B cell (primary cell): ENCODE measurements around the gene EHD1.

Experiments
- EZH2 ChIP-seq: IDR thresholded peaks from 2 replicates; pipeline ENCODE4 v1.6.1; 2012; ENCODE audit warnings: borderline replicate concordance, low read depth, mild to moderate bottlenecking, moderate library complexity, low read length; ENCODE audit not compliant: insufficient read depth, poor library complexity, severe bottlenecking
- TF ChIP-seq, protein P1 (sequence below): fragments of 200-600 bp; IDR thresholded peaks from one replicate; pipeline ENCODE4 v1.8.0; 2022; ENCODE audit warnings: antibody characterized with exemption, mild to moderate bottlenecking

DNA sequence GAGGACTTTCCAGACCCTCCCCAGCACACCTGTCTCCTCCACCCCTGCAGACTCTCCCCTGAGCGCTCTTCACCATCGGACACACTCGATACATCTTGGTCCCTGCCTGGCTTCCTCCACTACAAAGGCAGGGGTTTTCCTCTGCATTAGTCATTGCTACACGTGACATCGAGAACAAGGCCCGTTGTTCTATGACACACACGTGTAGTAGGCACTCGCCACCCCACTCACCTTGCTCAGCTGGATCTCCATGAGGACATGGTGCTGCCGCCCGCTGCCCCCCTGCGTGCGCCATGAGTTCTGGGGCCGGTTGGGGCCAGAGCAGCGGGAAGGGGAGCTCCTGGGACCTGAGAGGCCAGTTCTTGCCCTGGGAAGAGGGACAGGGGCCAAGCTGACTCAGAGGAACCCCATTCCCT lies 21.9 kb upstream of the EHD1 start:
- TF ChIP-seq, protein P1, sequence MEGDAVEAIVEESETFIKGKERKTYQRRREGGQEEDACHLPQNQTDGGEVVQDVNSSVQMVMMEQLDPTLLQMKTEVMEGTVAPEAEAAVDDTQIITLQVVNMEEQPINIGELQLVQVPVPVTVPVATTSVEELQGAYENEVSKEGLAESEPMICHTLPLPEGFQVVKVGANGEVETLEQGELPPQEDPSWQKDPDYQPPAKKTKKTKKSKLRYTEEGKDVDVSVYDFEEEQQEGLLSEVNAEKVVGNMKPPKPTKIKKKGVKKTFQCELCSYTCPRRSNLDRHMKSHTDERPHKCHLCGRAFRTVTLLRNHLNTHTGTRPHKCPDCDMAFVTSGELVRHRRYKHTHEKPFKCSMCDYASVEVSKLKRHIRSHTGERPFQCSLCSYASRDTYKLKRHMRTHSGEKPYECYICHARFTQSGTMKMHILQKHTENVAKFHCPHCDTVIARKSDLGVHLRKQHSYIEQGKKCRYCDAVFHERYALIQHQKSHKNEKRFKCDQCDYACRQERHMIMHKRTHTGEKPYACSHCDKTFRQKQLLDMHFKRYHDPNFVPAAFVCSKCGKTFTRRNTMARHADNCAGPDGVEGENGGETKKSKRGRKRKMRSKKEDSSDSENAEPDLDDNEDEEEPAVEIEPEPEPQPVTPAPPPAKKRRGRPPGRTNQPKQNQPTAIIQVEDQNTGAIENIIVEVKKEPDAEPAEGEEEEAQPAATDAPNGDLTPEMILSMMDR = no peak
- TF ChIP-seq EZH2 = no peak
